Naive B cell (primary cell): ENCODE data around the gene ADAM23. TPM values are rescaled to one million over a fixed set of nuclear protein-coding genes. Genes with fewer than 3 reads are reported as not detected.

Experiments
- ATAC-seq, 2 donors: fragments of 150-1000 bp; cut with Tn5 transposase; 2 replicates each; pipeline ENCODE4 v1.10.0; 2021; ENCODE audit warnings: low read depth in 2 of 2, mild to moderate bottlenecking in 2 of 2, moderate library complexity in 2 of 2
- DNase-seq: peaks from one replicate; pipeline ENCODE4 v3.0.0; 2022
- H3K27ac Mint-ChIP-seq, 6 donors: one replicate each; pipeline ENCODE4 v1.8.0; 2020 to 2022; ENCODE audit warnings: mild to moderate bottlenecking in 6 of 6, mixed read lengths in 6 of 6, moderate library complexity in 5 of 6, inconsistent platforms in 2 of 6
- H3K27me3 Mint-ChIP-seq, 3 donors: one replicate each; pipeline ENCODE4 v1.8.0; 2021 to 2022; ENCODE audit warnings: mixed read lengths in 3 of 3, mild to moderate bottlenecking in 1 of 3
- H3K36me3 Mint-ChIP-seq, 2 donors: one replicate each; pipeline ENCODE4 v1.8.0; 2020 to 2022; ENCODE audit warnings: mixed read lengths in 2 of 2, inconsistent platforms in 1 of 2, mild to moderate bottlenecking in 1 of 2
- H3K4me1 Mint-ChIP-seq, 3 donors: one replicate each; pipeline ENCODE4 v1.8.0; 2020 to 2022; ENCODE audit warnings: mixed read lengths in 3 of 3, inconsistent platforms in 1 of 3, mild to moderate bottlenecking in 1 of 3, moderate library complexity in 1 of 3
- H3K4me3 Mint-ChIP-seq, 8 donors: one replicate each; pipeline ENCODE4 v1.8.0; 2020 to 2022; ENCODE audit warnings: mild to moderate bottlenecking in 8 of 8, mixed read lengths in 8 of 8, moderate library complexity in 8 of 8, inconsistent platforms in 2 of 8
- H3K9me3 Mint-ChIP-seq, 7 donors: one replicate each; pipeline ENCODE4 v1.8.0; 2020 to 2022; ENCODE audit warnings: mixed read lengths in 7 of 7, mild to moderate bottlenecking in 5 of 7, inconsistent platforms in 2 of 7, moderate library complexity in 1 of 7
- polyA plus RNA-seq, 6 donors: library from polyadenylated mRNA; unstranded; fragments of 300-500 nt; fragmentation: Illumina TruSeq; gene quantifications; one replicate each; pipeline ENCODE4 v1.2.3, GENCODE V29; 2021; ENCODE audit warnings: low read depth in 6 of 6

Gene ADAM23
- polyA plus RNA-seq, 6 donors from 2014 or later = 0.26 to 2.9 (median 2.2) TPM

GRCh38 chr2:206456078-206456754 lies 12.9 kb downstream of the ADAM23 start:
- Mint-ChIP-seq H3K36me3 (no peaks in the 10 kb centered on the region), H3K27me3 (peaks cover 0 to under 1% (median 0%) of the 10 kb centered on the region in 3 donors), H3K27ac (peak overlapping the region in 2 of 6 donors; percentile 2 to 28), H3K4me3 (peak overlapping the region in 2 of 8 donors; percentile 10 to 13), H3K4me1 (peaks cover 11 to 25% (median 17%) of the 10 kb centered on the region in 3 donors), H3K9me3 (peaks cover 0 to 5% (median 0%) of the 10 kb centered on the region in 7 donors)
- ATAC-seq (no peak), DNase-seq (no peak)

DNA sequence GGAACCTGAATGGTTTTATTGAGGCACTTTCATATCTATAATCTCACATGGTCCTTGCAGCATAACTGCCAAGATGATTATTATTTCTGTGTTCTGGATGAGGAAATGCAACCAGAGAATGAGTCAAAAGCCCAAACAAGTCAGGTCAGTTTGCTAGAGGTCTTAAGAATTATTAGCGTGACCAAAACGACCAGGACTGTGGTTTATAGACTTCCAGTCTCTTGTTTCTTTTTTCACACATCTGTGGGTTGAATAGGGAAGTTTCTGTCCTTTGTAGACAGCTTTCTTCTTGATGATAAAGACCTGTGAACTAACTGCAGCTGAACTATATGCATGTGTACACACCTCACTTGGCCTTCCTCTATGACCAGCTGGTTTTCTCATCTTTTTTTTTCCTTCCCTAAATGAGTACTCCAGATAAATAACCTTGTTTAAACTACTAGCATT lies 13.9 kb downstream of the ADAM23 start:
- Mint-ChIP-seq H3K4me3 (peak overlapping the region in 2 of 8 donors; percentile 2 to 6), H3K27me3 (no peaks in the 10 kb centered on the region), H3K36me3 (no peaks in the 10 kb centered on the region), H3K27ac (peak overlapping the region in 1 of 6 donors; percentile 25), H3K9me3 (peaks cover 0 to 5% (median 0%) of the 10 kb centered on the region in 7 donors), H3K4me1 (peaks cover 18 to 34% (median 23%) of the 10 kb centered on the region in 3 donors)
- DNase-seq (peak; percentile 5), ATAC-seq (peak; percentile 67 to 74)

DNA sequence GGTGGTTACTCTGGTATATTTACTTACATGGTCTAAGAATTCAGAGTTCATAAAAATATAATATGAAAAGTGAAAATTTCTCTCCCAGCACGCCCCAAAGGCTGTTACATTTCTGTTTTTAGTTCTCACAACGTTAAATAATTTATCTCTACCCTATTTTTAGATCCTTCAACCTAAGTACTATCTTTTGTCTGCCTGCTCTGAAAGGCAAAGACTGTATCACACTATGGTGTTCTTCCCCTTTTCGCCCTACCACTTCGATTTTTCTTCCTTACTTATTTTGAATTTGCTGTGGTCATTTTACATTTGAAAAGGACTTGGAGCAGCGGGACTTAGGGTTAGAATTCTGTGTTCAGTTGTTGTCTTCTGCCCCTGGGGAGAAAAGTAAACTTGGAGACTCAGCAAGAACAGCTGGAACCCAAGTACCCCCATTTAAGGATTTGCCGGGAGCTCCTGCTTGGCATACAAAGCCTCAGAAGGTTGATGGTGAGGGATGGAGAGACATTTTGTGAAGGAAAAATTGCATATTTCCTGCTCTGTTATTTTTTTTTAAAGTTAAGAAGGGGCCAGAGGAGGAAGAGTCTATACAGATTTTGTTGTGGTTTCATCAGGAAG lies 19.0 kb downstream of the ADAM23 start:
- no peak for DNase-seq
- peak overlapping the region in 5 of 6 donors; percentile 7 to 52 (median 30) for H3K27ac Mint-ChIP-seq
- peaks cover 27 to 38% (median 35%) of the 10 kb centered on the region in 3 donors for H3K4me1 Mint-ChIP-seq
- ATAC-seq = peak; percentile 35 to 45
- H3K9me3 Mint-ChIP-seq = peaks cover 0 to 8% (median under 1%) of the 10 kb centered on the region in 7 donors
- no peaks in the 10 kb centered on the region for H3K36me3 Mint-ChIP-seq
- H3K4me3 Mint-ChIP-seq = peak overlapping the region; percentile 25 to 87 (median 52)
- no peaks in the 10 kb centered on the region for H3K27me3 Mint-ChIP-seq

DNA sequence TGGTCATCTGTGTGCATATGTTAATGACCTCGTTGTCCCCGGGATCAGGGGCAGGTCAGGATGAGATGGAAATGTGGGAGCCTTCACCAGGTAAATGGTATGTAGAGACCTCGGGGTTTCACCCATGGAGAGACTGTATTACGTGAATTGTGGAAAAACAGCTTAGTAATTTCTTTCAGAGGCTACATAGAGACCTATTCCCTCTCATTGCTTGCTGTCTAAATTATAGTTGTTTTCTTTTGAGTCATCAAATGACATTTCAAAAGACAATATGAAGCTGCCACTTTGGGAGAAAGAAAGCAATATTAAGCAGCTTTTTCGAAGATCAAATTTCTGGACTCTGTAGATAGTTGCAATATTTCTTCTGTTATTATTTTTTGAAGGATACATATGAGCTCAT lies 20.4 kb downstream of the ADAM23 start:
- ATAC-seq (no peak), DNase-seq (no peak)
- no peaks in the 10 kb centered on the region for H3K27me3 Mint-ChIP-seq
- peak overlapping the region in 1 of 8 donors; percentile 14 for H3K4me3 Mint-ChIP-seq
- H3K36me3 Mint-ChIP-seq = peaks cover 0 to 9% of the 10 kb centered on the region in 2 donors
- peaks cover 24 to 32% (median 32%) of the 10 kb centered on the region in 3 donors for H3K4me1 Mint-ChIP-seq
- peak overlapping the region in 3 of 6 donors; percentile 21 to 80 (median 31) for H3K27ac Mint-ChIP-seq
- peaks cover 5 to 13% (median 8%) of the 10 kb centered on the region in 7 donors for H3K9me3 Mint-ChIP-seq

DNA sequence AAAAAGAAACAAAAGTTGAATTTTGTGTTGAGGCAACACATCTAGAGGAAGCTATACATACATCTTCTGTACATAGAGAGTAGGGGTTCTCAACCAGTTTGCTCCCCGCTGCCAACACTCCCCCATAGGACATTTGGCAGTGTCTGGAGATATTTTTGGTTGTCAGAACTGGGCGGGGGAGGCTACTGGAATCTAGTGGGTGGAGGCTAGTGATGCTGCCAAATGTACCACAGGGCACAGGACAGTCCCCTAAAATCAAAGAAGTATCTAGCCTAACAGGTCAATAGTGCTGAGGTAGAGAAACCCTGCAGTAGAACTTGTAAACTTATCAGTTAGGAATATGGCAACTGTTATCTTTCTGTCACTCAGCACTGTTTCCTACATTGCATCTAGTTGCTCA lies 21.3 kb downstream of the ADAM23 start:
- ATAC-seq (no peak), DNase-seq (no peak)
- Mint-ChIP-seq H3K4me3 (peak overlapping the region in 1 of 8 donors; percentile 69), H3K9me3 (peaks cover 5 to 16% (median 8%) of the 10 kb centered on the region in 7 donors), H3K4me1 (peaks cover 24 to 32% (median 32%) of the 10 kb centered on the region in 3 donors), H3K36me3 (peaks cover 3 to 9% of the 10 kb centered on the region in 2 donors), H3K27me3 (no peaks in the 10 kb centered on the region), H3K27ac (peak overlapping the region in 1 of 6 donors; percentile 47)

GRCh38 chr2:206471524-206472062 lies 28.3 kb downstream of the ADAM23 start:
- no peak overlapping the region for H3K4me3 Mint-ChIP-seq
- no peak for DNase-seq
- no peaks in the 10 kb centered on the region for H3K4me1 Mint-ChIP-seq

DNA sequence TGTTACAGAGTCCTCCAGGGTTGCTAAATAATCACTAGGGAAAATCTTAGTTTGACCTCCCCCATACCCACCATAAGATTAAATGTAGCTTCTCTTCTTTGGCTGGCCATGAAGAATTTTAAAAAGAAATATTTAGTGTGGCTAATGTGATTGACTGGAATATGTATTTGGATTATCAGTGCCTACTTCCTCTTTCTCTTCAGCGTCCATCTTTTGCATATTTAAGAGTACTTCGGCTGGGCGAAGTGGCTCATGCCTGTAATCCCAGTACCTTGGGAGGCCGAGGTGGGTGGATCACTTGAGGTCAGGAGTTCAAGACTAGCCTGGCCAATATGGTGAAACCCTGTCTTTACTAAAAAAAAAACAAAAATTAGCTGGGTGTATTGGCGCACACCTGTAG lies 28.8 kb downstream of the ADAM23 start:
- no peaks in the 10 kb centered on the region for H3K4me1 Mint-ChIP-seq
- H3K4me3 Mint-ChIP-seq = no peak overlapping the region
- H3K27ac Mint-ChIP-seq = no peak overlapping the region

More at GRCh38 chr2:206471524-206472062, 28.3 kb downstream of the ADAM23 start:
- Mint-ChIP-seq H3K27ac (no peak overlapping the region), H3K36me3 (peaks cover 3 to 9% of the 10 kb centered on the region in 2 donors), H3K9me3 (peaks cover 0 to 16% (median 8%) of the 10 kb centered on the region in 7 donors), H3K27me3 (no peaks in the 10 kb centered on the region)
- ATAC-seq = no peak

GRCh38 chr2:206474099-206474498 lies 30.8 kb downstream of the ADAM23 start:
- no peaks in the 10 kb centered on the region for H3K4me1 Mint-ChIP-seq
- H3K36me3 Mint-ChIP-seq = peaks cover 0 to 3% of the 10 kb centered on the region in 2 donors
- ATAC-seq (no peak), DNase-seq (no peak)
- peaks cover 0 to 3% (median 0%) of the 10 kb centered on the region in 7 donors for H3K9me3 Mint-ChIP-seq
- no peak overlapping the region for H3K4me3 Mint-ChIP-seq
- no peak overlapping the region for H3K27ac Mint-ChIP-seq
- H3K27me3 Mint-ChIP-seq = peaks cover 0 to 3% (median 0%) of the 10 kb centered on the region in 3 donors

More for the DNA sequence above, 28.8 kb downstream of the ADAM23 start:
- Mint-ChIP-seq H3K9me3 (peaks cover 0 to 16% (median 8%) of the 10 kb centered on the region in 7 donors), H3K36me3 (peaks cover 3 to 9% of the 10 kb centered on the region in 2 donors), H3K27me3 (no peaks in the 10 kb centered on the region)
- DNase-seq (no peak), ATAC-seq (no peak)

DNA sequence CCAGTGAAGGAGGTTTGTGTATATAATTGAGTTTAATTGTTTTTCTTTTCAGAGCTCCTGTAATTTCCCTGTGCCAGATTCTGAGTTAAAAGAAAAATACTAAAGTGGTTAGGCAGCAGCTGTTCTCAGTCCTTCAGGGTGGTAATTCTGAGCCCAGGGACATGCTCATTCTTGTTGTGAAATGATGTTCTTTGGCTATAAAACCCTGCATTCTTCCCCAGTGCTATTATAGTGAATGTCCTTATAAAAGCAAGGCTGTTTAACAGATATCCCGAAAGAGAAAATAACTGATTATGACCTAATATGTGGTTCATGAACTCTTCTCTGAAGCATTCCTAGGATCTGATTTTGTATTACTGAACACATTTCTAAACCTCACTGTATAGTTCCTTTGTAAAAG lies 34.0 kb downstream of the ADAM23 start:
- DNase-seq (no peak), ATAC-seq (no peak)
- H3K4me1 Mint-ChIP-seq = no peaks in the 10 kb centered on the region
- no peaks in the 10 kb centered on the region for H3K36me3 Mint-ChIP-seq
- no peaks in the 10 kb centered on the region for H3K9me3 Mint-ChIP-seq
- H3K4me3 Mint-ChIP-seq = no peak overlapping the region
- no peak overlapping the region for H3K27ac Mint-ChIP-seq
- peaks cover 0 to 8% (median 3%) of the 10 kb centered on the region in 3 donors for H3K27me3 Mint-ChIP-seq

DNA sequence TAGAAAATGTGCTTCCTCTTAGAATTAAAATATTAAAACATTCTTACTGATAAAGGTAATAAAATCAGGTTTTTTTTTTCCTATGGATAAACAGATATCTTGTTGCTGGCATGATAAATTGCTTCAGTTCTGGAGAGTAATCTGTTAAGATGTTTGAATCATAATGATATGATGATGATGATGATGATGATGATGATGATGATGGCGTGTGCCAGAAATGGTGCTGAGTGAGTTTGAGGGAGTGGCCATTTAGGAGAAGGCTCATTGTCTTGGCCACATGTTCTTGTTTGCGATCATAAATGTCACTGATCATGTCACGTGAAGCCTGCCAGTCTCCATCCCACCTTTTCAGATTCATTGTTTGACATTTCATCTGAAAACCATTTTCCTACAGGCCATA lies 35.0 kb downstream of the ADAM23 start:
- ATAC-seq (no peak), DNase-seq (no peak)
- Mint-ChIP-seq H3K36me3 (no peaks in the 10 kb centered on the region), H3K4me3 (no peak overlapping the region), H3K27ac (peak overlapping the region in 1 of 6 donors; percentile 23), H3K9me3 (no peaks in the 10 kb centered on the region), H3K27me3 (peaks cover 0 to 8% (median 3%) of the 10 kb centered on the region in 3 donors), H3K4me1 (no peaks in the 10 kb centered on the region)

GRCh38 chr2:206480161-206480560 lies 36.8 kb downstream of the ADAM23 start:
- Mint-ChIP-seq H3K27me3 (peaks cover 3 to 8% (median 3%) of the 10 kb centered on the region in 3 donors), H3K4me3 (no peak overlapping the region), H3K4me1 (no peaks in the 10 kb centered on the region), H3K9me3 (peaks cover 0 to 3% (median 0%) of the 10 kb centered on the region in 7 donors), H3K36me3 (peaks cover 0 to 4% of the 10 kb centered on the region in 2 donors), H3K27ac (no peak overlapping the region)
- DNase-seq (no peak), ATAC-seq (no peak)

DNA sequence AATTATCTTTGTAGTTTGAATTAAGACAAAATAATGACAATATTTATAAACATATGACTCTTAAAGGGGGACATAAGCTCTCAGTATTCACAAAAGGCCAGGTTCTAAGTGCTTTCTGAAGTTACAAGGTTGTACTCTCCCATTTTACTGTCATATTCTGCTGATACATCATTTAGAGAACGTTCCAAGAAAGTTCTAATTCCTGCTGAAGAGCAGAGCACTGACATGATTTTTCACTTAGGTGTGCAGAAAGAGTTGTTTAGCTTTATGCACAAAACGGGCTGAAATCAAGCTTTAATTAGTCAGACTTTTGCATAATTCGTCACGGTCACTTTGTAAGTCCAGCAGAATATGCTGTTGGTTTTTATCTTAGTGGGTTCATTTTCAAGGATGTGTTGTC lies 37.3 kb downstream of the ADAM23 start:
- H3K27me3 Mint-ChIP-seq = peaks cover 3 to 8% (median 5%) of the 10 kb centered on the region in 3 donors
- no peak for DNase-seq
- no peak overlapping the region for H3K4me3 Mint-ChIP-seq
- no peak overlapping the region for H3K27ac Mint-ChIP-seq
- peaks cover 0 to 9% of the 10 kb centered on the region in 2 donors for H3K36me3 Mint-ChIP-seq
- ATAC-seq = no peak
- H3K9me3 Mint-ChIP-seq = peaks cover 0 to 3% (median 0%) of the 10 kb centered on the region in 7 donors
- H3K4me1 Mint-ChIP-seq = no peaks in the 10 kb centered on the region

DNA sequence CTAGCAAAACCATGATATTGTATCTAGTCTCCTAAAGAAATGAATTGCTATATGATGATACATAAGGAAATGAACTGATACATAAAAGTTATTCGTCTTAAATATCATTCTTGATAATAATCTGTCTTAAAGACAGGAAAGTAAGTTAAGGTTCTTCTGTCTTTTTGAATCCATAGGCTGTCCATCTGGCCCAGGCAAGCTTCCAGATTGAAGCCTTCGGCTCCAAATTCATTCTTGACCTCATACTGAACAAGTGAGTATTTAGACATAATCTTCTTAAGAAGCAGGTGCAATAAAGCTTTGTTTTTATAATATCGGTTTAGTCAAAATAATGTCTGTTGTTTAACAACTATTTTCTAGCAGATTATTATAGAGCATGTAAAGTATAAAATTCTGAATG lies 37.7 kb downstream of the ADAM23 start:
- Mint-ChIP-seq H3K9me3 (peaks cover 0 to 3% (median 0%) of the 10 kb centered on the region in 7 donors), H3K4me3 (no peak overlapping the region), H3K27ac (no peak overlapping the region), H3K36me3 (peaks cover 0 to 9% of the 10 kb centered on the region in 2 donors), H3K4me1 (no peaks in the 10 kb centered on the region), H3K27me3 (peaks cover 3 to 8% (median 5%) of the 10 kb centered on the region in 3 donors)
- DNase-seq (no peak), ATAC-seq (no peak)
